ENCODE measurements around the gene CCR7.

CCR7 gene

GRCh38 chr17:40551879-40552768 is 13.1 kb downstream of the CCR7 start:
- no peak for TF ChIP-seq CTCF (conservative IDR thresholded peaks at IDR 0.05; ENCODE audit: low read length)
- DNase-seq (ENCODE audit: low read depth) = peak; percentile 100
- H3K4me3 ChIP-seq (ENCODE audit: low read length) = peak overlapping the region; percentile 47

- TF ChIP-seq CTCF (conservative IDR thresholded peaks at IDR 0.05; ENCODE audit: low read length) = no peak
- peak; percentile 100 for DNase-seq (ENCODE audit: low read depth)
- peak overlapping the region; percentile 41 for H3K4me3 ChIP-seq (ENCODE audit: low read length)
Observed at GRCh38 chr17:40551091-40551878, 14.0 kb downstream of the CCR7 start.

GRCh38 chr17:40550608-40551007 is 14.7 kb downstream of the CCR7 start:
- TF ChIP-seq CTCF (conservative IDR thresholded peaks at IDR 0.05; ENCODE audit: low read length) = no peak
- no peak overlapping the region for H3K4me3 ChIP-seq (ENCODE audit: low read length)
- DNase-seq (ENCODE audit: low read depth) = peak; percentile 98

- no peak overlapping the region for H3K4me3 ChIP-seq (ENCODE audit: low read length)
- DNase-seq (ENCODE audit: low read depth) = peak; percentile 90
- no peak for TF ChIP-seq CTCF (conservative IDR thresholded peaks at IDR 0.05; ENCODE audit: low read length)
Observed at GRCh38 chr17:40548982-40549685, 16.1 kb downstream of the CCR7 start.

- no peak for DNase-seq (ENCODE audit: low read depth)
- no peak for TF ChIP-seq CTCF (conservative IDR thresholded peaks at IDR 0.05; ENCODE audit: low read length)
- no peak overlapping the region for H3K4me3 ChIP-seq (ENCODE audit: low read length)
Observed at GRCh38 chr17:40548491-40548981, 16.7 kb downstream of the CCR7 start.

- TF ChIP-seq CTCF (conservative IDR thresholded peaks at IDR 0.05; ENCODE audit: low read length) = no peak
- H3K4me3 ChIP-seq (ENCODE audit: low read length) = no peak overlapping the region
- DNase-seq (ENCODE audit: low read depth) = no peak
Observed at GRCh38 chr17:40547785-40548478, 17.3 kb downstream of the CCR7 start.
